Measurements from ENCODE around the gene PTPRQ. TPM values are rescaled to one million over a fixed set of nuclear protein-coding genes. Genes with fewer than 3 reads are reported as not detected.

PTPRQ gene
- total RNA-seq, 1 experiment from 2014 or later = not detected

DNA sequence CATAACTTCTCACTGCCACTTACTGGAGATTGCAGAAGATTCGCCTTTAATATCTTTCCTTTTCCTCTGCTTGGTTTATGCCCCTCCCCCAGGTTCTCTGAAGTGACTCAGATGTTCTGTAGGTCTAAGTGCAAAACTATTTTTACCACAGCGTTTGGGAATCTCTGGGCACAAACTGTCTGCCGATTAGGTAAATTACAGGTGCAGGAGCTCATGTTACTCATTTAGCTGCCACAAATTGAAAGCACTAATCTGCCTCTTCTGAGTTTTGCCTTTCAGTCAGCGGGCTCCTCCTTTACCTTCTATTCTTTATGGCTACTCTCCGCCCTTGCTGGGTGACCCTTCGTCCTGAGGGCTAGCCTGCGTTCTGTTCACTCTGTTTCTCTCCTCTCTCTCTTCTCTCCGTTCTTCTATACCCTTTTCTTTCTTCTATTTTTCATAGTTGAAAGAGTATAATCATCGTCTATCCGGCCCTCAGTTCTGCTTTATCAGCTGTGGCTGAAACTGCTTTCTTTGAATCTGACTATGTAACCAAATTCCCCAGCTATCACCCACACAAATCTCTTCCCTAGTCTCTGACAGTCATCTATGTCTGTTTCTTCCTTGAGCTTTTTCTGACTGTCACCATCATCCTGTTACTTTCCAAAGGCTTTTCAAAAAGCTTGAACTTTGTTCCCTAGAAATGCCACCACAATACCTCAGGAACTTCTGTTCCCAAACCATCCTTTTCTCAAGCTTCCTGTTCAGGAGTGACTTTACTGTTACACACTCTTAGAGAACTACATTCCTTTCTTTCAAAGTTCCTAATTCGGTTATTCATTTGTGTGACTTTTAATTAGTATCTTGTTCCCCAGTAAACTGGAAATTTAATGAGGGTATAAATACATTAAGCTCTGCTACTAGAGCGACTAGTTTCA is 259.1 kb downstream of the PTPRQ start:
- Histone ChIP-seq H3K4me1 (replicated peaks; ENCODE audit: insufficient read depth) (peaks cover 20% of the 10 kb centered on the region), H3K27ac (peak overlapping the region; percentile 72), H3F3A (ENCODE audit: insufficient read depth, low read depth) (peaks cover 14% of the 10 kb centered on the region), H3K27me3 (ENCODE audit: insufficient read depth, low read depth) (no peaks in the 10 kb centered on the region), H3K9me2 (ENCODE audit: insufficient read depth) (no peaks in the 10 kb centered on the region), H3K4me2 (peak overlapping the region; percentile 72), H3K36me3 (ENCODE audit: low read depth) (no peaks in the 10 kb centered on the region), H3K79me2 (ENCODE audit: low read depth) (no peaks in the 10 kb centered on the region), H2AFZ (peak overlapping the region; percentile 80), H3K9me3 (ENCODE audit: insufficient read depth, low read depth) (no peaks in the 10 kb centered on the region), H3K4me3 (peak overlapping the region; percentile 39; the same call in 1 of the 2 replicates), H4K20me1 (ENCODE audit: insufficient read depth) (no peaks in the 10 kb centered on the region)
- DNase-seq = peak; percentile 38 to 75
- POLR2A ChIA-PET (ENCODE audit: unreplicated experiment) = interaction anchor here (0.6 kb wide), 1 partner anchor 39 kb away, joined by 3 read pairs; no protein-coding TSS in a partner anchor
- CTCF ChIA-PET = interaction anchor here (0.6 kb wide), 1 partner anchor 24 kb away, joined by 3 read pairs; no protein-coding TSS in a partner anchor
- TSS peak; percentile 91 for BruUV-seq (replicated peaks)
- no peak for TF ChIP-seq EZH2 (IDR thresholded peaks at IDR 0.05; ENCODE audit: low read depth)
- TF ChIP-seq, protein P1, sequence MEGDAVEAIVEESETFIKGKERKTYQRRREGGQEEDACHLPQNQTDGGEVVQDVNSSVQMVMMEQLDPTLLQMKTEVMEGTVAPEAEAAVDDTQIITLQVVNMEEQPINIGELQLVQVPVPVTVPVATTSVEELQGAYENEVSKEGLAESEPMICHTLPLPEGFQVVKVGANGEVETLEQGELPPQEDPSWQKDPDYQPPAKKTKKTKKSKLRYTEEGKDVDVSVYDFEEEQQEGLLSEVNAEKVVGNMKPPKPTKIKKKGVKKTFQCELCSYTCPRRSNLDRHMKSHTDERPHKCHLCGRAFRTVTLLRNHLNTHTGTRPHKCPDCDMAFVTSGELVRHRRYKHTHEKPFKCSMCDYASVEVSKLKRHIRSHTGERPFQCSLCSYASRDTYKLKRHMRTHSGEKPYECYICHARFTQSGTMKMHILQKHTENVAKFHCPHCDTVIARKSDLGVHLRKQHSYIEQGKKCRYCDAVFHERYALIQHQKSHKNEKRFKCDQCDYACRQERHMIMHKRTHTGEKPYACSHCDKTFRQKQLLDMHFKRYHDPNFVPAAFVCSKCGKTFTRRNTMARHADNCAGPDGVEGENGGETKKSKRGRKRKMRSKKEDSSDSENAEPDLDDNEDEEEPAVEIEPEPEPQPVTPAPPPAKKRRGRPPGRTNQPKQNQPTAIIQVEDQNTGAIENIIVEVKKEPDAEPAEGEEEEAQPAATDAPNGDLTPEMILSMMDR (conservative IDR thresholded peaks at IDR 0.05) = no peak
- intact Hi-C loops (cut with micrococcal nuclease; ENCODE audit: unreplicated experiment) = no loop called here

DNA sequence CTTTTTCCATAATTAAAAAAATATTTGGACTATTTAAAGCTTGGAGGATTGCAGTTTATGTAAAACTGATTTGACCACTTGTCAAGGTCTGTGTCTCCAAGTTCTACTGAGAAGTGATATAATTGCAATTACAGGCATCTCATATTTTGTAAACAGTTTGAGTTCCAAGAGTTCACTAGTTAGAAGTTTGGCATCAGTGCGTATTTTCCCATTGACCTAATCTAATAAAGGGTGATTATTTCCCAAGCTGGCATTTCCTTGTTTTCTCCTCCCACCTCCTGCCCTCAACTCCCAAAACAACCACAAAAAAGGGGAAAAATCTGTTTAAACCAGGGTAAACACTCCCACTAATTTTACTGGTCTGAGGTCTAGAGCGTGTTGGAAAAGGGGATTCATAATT is 260.4 kb downstream of the PTPRQ start:
- no peaks in the 10 kb centered on the region for H3K9me3 ChIP-seq (ENCODE audit: insufficient read depth, low read depth)
- H4K20me1 ChIP-seq (ENCODE audit: insufficient read depth) = no peaks in the 10 kb centered on the region
- no peaks in the 10 kb centered on the region for H3K36me3 ChIP-seq (ENCODE audit: low read depth)
- ChIA-PET CTCF (no interaction called here), POLR2A (ENCODE audit: unreplicated experiment) (no interaction called here)
- H3K27ac ChIP-seq = no peak overlapping the region
- no peak overlapping the region for H2AFZ ChIP-seq
- H3K4me2 ChIP-seq = no peak overlapping the region
- no TSS peak for BruUV-seq (replicated peaks)
- TF ChIP-seq EZH2 (IDR thresholded peaks at IDR 0.05; ENCODE audit: low read depth) = no peak
- TF ChIP-seq, protein P1 (conservative IDR thresholded peaks at IDR 0.05) = no peak
- intact Hi-C loops (cut with micrococcal nuclease; ENCODE audit: unreplicated experiment) = no loop called here
- H3F3A ChIP-seq (ENCODE audit: insufficient read depth, low read depth) = peaks cover 14% of the 10 kb centered on the region
- no peaks in the 10 kb centered on the region for H3K79me2 ChIP-seq (ENCODE audit: low read depth)
- no peak overlapping the region for H3K4me3 ChIP-seq
- no peaks in the 10 kb centered on the region for H3K9me2 ChIP-seq (ENCODE audit: insufficient read depth)
- no peaks in the 10 kb centered on the region for H3K27me3 ChIP-seq (ENCODE audit: insufficient read depth, low read depth)
- DNase-seq = no peak
- H3K4me1 ChIP-seq (replicated peaks; ENCODE audit: insufficient read depth) = peaks cover 20% of the 10 kb centered on the region

DNA sequence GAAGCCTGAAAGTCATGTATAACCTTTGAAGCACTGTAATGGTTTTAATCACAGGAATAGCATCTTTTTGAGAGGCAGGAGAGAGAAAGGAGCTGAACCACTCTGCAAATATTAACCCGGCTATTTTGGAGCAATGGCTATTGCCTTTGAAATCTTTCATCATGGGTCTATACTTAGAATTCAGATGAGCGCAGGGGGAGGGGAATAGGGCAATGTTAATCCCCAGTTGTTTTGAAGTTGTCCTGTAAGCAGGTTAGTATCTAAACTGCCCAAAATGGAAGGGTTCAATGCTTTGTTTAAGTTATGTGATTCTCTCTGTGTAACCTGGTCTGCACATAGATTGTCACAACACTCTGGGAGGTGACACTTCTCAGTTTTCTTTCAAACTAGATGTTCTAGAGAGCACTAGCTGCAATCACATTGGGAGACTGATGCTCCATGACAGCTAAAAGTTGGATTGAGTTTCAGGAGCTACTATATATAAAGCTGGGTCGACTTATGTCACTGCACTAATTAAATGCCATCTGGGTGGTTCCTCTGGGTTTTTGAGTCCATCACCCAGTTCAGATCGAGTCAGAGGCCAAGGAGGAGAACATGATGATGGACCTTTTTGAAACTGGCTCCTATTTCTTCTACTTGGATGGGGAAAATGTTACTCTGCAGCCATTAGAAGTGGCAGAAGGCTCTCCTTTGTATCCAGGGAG is 263.2 kb downstream of the PTPRQ start, which contains the start of gene MYF6:
MYF6 (plus strand) TSS at position 509 of the 704 bp plus-strand sequence; CDS start at position 595, 86 bp downstream.
- Histone ChIP-seq H3K4me2 (no peak within 1 kb of the TSS), H3K4me1 (replicated peaks; ENCODE audit: insufficient read depth) (peaks cover 17% of the 10 kb centered on the region), H3K9me2 (ENCODE audit: insufficient read depth) (no peaks in the 10 kb centered on the region), H3K4me3 (no peak within 1 kb of the TSS), H4K20me1 (ENCODE audit: insufficient read depth) (no peaks in the 10 kb centered on the region), H3K27me3 (ENCODE audit: insufficient read depth, low read depth) (no peaks in the 10 kb centered on the region), H3K79me2 (ENCODE audit: low read depth) (no peaks in the 10 kb centered on the region), H3K9me3 (ENCODE audit: insufficient read depth, low read depth) (no peaks in the 10 kb centered on the region), H3K36me3 (ENCODE audit: low read depth) (no peaks in the 10 kb centered on the region), H2AFZ (no peak within 1 kb of the TSS), H3K27ac (no peak within 1 kb of the TSS), H3F3A (ENCODE audit: insufficient read depth, low read depth) (peaks cover 14% of the 10 kb centered on the region)
- intact Hi-C loops (cut with micrococcal nuclease; ENCODE audit: unreplicated experiment) = no loop called here
- TF ChIP-seq EZH2 (IDR thresholded peaks at IDR 0.05; ENCODE audit: low read depth) = no peak
- TF ChIP-seq, protein P1 (conservative IDR thresholded peaks at IDR 0.05) = no peak
- BruUV-seq (replicated peaks) = no TSS peak
- CTCF ChIA-PET = interaction anchor here (0.7 kb wide), 1 partner anchor 25 kb away, joined by 6 read pairs; no protein-coding TSS in a partner anchor
- no peak for DNase-seq
- POLR2A ChIA-PET (ENCODE audit: unreplicated experiment) = no interaction called here

Data from PC-9 (cell line).